OCI-LY7 (cell line): ENCODE data around the gene KCNQ2. TPM values are rescaled to one million over a fixed set of nuclear protein-coding genes. Genes with fewer than 3 reads are reported as not detected.

Source experiments
- BruUV-seq: library from RNA; stranded (reverse); fragments of 400-500 nt; replicated peaks from 2 replicates; lab custom pipeline; 2021; lab: Mats Ljungman, UMichigan
- CTCF ChIA-PET: fragments of 300-600 bp; sonication (Branson Sonifier 250); formaldehyde crosslinking; loops from one replicate; lab custom pipeline; 2022; ENCODE audit warnings: antibody characterized with exemption; ENCODE audit not compliant: unreplicated experiment; lab: Charles Lee
- POLR2A ChIA-PET: fragments of 300-600 bp; sonication (Branson Sonifier 250); formaldehyde crosslinking; loops from one replicate; lab custom pipeline; 2022; ENCODE audit warnings: antibody characterized with exemption; lab: Charles Lee
- DNase-seq: peaks from one replicate; pipeline ENCODE4 v3.0.0-alpha.2; 2015; ENCODE audit warnings: low spot score
- H2AFZ ChIP-seq: fragments of 200-600 bp; sonication (generic), shearing (Covaris generic); 2 replicates; pipeline ENCODE4 v1.6.1; 2014; ENCODE audit warnings: mild to moderate bottlenecking, antibody characterized with exemption, low read length, moderate library complexity
- H3K27ac ChIP-seq: fragments of 200-600 bp; sonication (generic); 2 replicates; pipeline ENCODE4 v1.5.1; 2014; ENCODE audit warnings: mixed run types, low read depth, mild to moderate bottlenecking, moderate library complexity, low read length, inconsistent platforms; ENCODE audit not compliant: poor library complexity, severe bottlenecking
- H3K36me3 ChIP-seq: fragments of 200-600 bp; sonication (generic); 2 replicates; pipeline ENCODE4 v1.6.1; 2014; ENCODE audit warnings: mild to moderate bottlenecking, antibody characterized with exemption, low read length, moderate library complexity, mixed read lengths; ENCODE audit not compliant: insufficient read depth
- H3K4me1 ChIP-seq: fragments of 200-600 bp; sonication (generic); 2 replicates; pipeline ENCODE4 v1.5.1; 2014; ENCODE audit warnings: mild to moderate bottlenecking, low read length; ENCODE audit not compliant: insufficient read depth, poor library complexity, severe bottlenecking
- H3K4me2 ChIP-seq: fragments of 200-600 bp; sonication (generic); 2 replicates; pipeline ENCODE4 v1.6.1; 2014; ENCODE audit warnings: mild to moderate bottlenecking, low read length
- H3K4me3 ChIP-seq: fragments of 200-600 bp; sonication (generic); 2 replicates; pipeline ENCODE4 v1.5.1; 2014; ENCODE audit warnings: mild to moderate bottlenecking, low read depth, low read length; ENCODE audit not compliant: poor library complexity, severe bottlenecking
- H3K79me2 ChIP-seq: fragments of 200-600 bp; sonication (generic); 2 replicates; pipeline ENCODE4 v1.6.1; 2016; ENCODE audit warnings: low read depth, mild to moderate bottlenecking, low read length, moderate library complexity, mixed read lengths; ENCODE audit not compliant: insufficient read depth
- H3K9me2 ChIP-seq: fragments of 200-600 bp; sonication (generic); 2 replicates; pipeline ENCODE4 v1.6.1; 2016; ENCODE audit warnings: mild to moderate bottlenecking, low read length, mixed read lengths; ENCODE audit not compliant: insufficient read depth
- H3K9me3 ChIP-seq: fragments of 200-600 bp; sonication (generic); 2 replicates; pipeline ENCODE4 v1.6.1; 2014; ENCODE audit warnings: mild to moderate bottlenecking, mixed run types, low read length, mixed read lengths
- H4K20me1 ChIP-seq: fragments of 200-600 bp; sonication (generic); 2 replicates; pipeline ENCODE4 v1.6.1; 2014; ENCODE audit warnings: mild to moderate bottlenecking, antibody characterized with exemption, low read length, moderate library complexity, mixed read lengths; ENCODE audit not compliant: insufficient read depth
- CTCF ChIP-seq: fragments of 200-600 bp; sonication (generic); conservative IDR thresholded peaks from 2 replicates; pipeline ENCODE4 v1.5.1; 2014; ENCODE audit warnings: mild to moderate bottlenecking, antibody characterized with exemption, low read length, moderate library complexity, mixed read lengths
- EZH2phosphoT487 ChIP-seq: fragments of 200-600 bp; sonication (generic); IDR thresholded peaks from 2 replicates; pipeline ENCODE4 v1.6.1; 2018; ENCODE audit warnings: low read depth, borderline replicate concordance, mild to moderate bottlenecking, mixed run types, antibody characterized with exemption, low read length, moderate library complexity, mixed read lengths
- intact Hi-C: fragments of 100-400 bp; cut with micrococcal nuclease; formaldehyde crosslinking; loops from one replicate; pipeline ENCODE4 v1.10.0; 2022; ENCODE audit not compliant: unreplicated experiment
- total RNA-seq, 2 experiments: library from RNA; depleted of rRNA in 1 of 2; stranded (reverse); fragments of >200 nt in 1 of 2; shearing (Covaris generic) in 1 of 2; gene quantifications; 2 replicates each; pipeline ENCODE4 v1.2.3, GENCODE V29; 2014 to 2022

KCNQ2 gene
- total RNA-seq, 2 experiments from 2014 or later = not detected

GRCh38 chr20:63488315-63489251 is 16.1 kb upstream of the KCNQ2 start:
- BruUV-seq = no TSS peak
- TF ChIP-seq CTCF = no peak
- no peak for TF ChIP-seq EZH2phosphoT487
- DNase-seq = no peak
- ChIA-PET POLR2A (no interaction called here), CTCF (no interaction called here)
- no peak overlapping the region for H3K27ac ChIP-seq
- H3K4me3 ChIP-seq = no peak overlapping the region
- H3K79me2 ChIP-seq = no peaks in the 10 kb centered on the region
- H3K9me3 ChIP-seq = no peaks in the 10 kb centered on the region
- no peaks in the 10 kb centered on the region for H3K36me3 ChIP-seq
- no peaks in the 10 kb centered on the region for H3K9me2 ChIP-seq
- no peak overlapping the region for H3K4me2 ChIP-seq
- no peaks in the 10 kb centered on the region for H4K20me1 ChIP-seq
- intact Hi-C loops = no loop called here
- H2AFZ ChIP-seq = no peak overlapping the region
- no peaks in the 10 kb centered on the region for H3K4me1 ChIP-seq

- DNase-seq = no peak
- no peak overlapping the region for H3K27ac ChIP-seq
- POLR2A ChIA-PET = no interaction called here
- no peak overlapping the region for H3K4me2 ChIP-seq
- H4K20me1 ChIP-seq = no peaks in the 10 kb centered on the region
- H2AFZ ChIP-seq = no peak overlapping the region
- TF ChIP-seq CTCF (no peak), EZH2phosphoT487 (no peak)
- no peaks in the 10 kb centered on the region for H3K4me1 ChIP-seq
- H3K4me3 ChIP-seq = no peak overlapping the region
- intact Hi-C loops = no loop called here
- no peaks in the 10 kb centered on the region for H3K36me3 ChIP-seq
- no peaks in the 10 kb centered on the region for H3K9me2 ChIP-seq
- CTCF ChIA-PET = no interaction called here
- H3K79me2 ChIP-seq = no peaks in the 10 kb centered on the region
- BruUV-seq = no TSS peak
- no peaks in the 10 kb centered on the region for H3K9me3 ChIP-seq
These were observed 15.4 kb upstream of the KCNQ2 start for GRCh38 chr20:63487781-63488241.
